A549 (cell line): ENCODE measurements around the gene FAM107B. TPM values are rescaled to one million over a fixed set of nuclear protein-coding genes. Genes with fewer than 3 reads are reported as not detected.

Source experiments
- ATAC-seq, 2 experiments: fragments of 200-7000 bp in 1 of 2; fragments of >200 bp in 1 of 2; cut with Nextera tagmentation in 1 of 2; cut with Tn5 transposase in 1 of 2; 3 replicates each; pipeline versions ENCODE4 v1.8.0 to v1.9.1; 2018 to 2020; ENCODE audit warnings: mild to moderate bottlenecking in 1 of 2, moderate library complexity in 1 of 2
- CTCF ChIA-PET: fragments of 300-600 bp; sonication (Branson Sonifier 250); formaldehyde crosslinking; extraction: SDS; loops from one replicate; lab custom pipeline; 2021; ENCODE audit warnings: antibody characterized with exemption, inconsistent platforms; lab: Yijun Ruan, JAX
- POLR2A ChIA-PET: fragments of 350-600 bp; formaldehyde crosslinking; extraction: SDS; loops from one replicate; lab custom pipeline; 2021; ENCODE audit warnings: antibody characterized with exemption, inconsistent platforms; lab: Yijun Ruan, JAX
- DNase-seq, 2 experiments: peaks; one replicate each; pipeline versions ENCODE4 v3.0.0 to v3.0.0-alpha.2; 2011 to 2016; ENCODE audit warnings: low read depth in 1 of 2, low spot score in 1 of 2
- FAIRE-seq: peaks from 2 replicates; lab custom pipeline; 2011; peaks lifted over from hg19 to GRCh38; lab: Jason Lieb, UNC
- H3K27ac ChIP-seq, 2 experiments: fragments of >200 bp; sonication (Bioruptor Twin); formaldehyde crosslinking; 3 replicates each; pipeline ENCODE4 v1.5.1; 2016 to 2017
- H3K4me1 ChIP-seq: fragments of >200 bp; sonication (Bioruptor Twin); formaldehyde crosslinking; 3 replicates; pipeline ENCODE4 v1.6.1; 2016
- H3K4me2 ChIP-seq: fragments of >200 bp; sonication (Bioruptor Twin); formaldehyde crosslinking; 3 replicates; pipeline ENCODE4 v1.6.1; 2016
- H3K4me3 ChIP-seq: fragments of >200 bp; sonication (Bioruptor Twin); formaldehyde crosslinking; 3 replicates; pipeline ENCODE4 v1.5.1; 2016
- H3K9me3 ChIP-seq: fragments of >200 bp; sonication (Bioruptor Twin); formaldehyde crosslinking; 3 replicates; pipeline ENCODE4 v1.6.1; 2016
- BCL3 ChIP-seq: fragments of >200 bp; sonication (Bioruptor Twin); formaldehyde crosslinking; IDR thresholded peaks from 3 replicates; pipeline ENCODE4 v1.6.1; 2016
- BHLHE40 ChIP-seq: IDR thresholded peaks from 2 replicates; pipeline ENCODE4 v1.6.1; 2012; ENCODE audit warnings: low read depth, low read length, inconsistent platforms
- CEBPB ChIP-seq, 2 experiments: fragments of >200 bp in 1 of 2; sonication (Bioruptor Twin) in 1 of 2; formaldehyde crosslinking in 1 of 2; IDR thresholded peaks; 2 replicates each; pipeline ENCODE4 v1.6.1; 2012 to 2016
- CHD4 ChIP-seq: fragments of 200-600 bp; sonication (generic); IDR thresholded peaks from 2 replicates; pipeline ENCODE4 v1.6.1; 2016; ENCODE audit warnings: antibody characterized with exemption, mild to moderate bottlenecking, borderline replicate concordance
- E2F6 ChIP-seq: IDR thresholded peaks from 2 replicates; pipeline ENCODE4 v1.6.1; 2012; ENCODE audit warnings: low read depth, borderline replicate concordance
- EHF ChIP-seq: fragments of 250-450 bp; sonication (Bioruptor Pico); IDR thresholded peaks from 2 replicates; pipeline ENCODE4 v1.5.0; 2020; ENCODE audit warnings: mild to moderate bottlenecking
- EHMT2 ChIP-seq: fragments of 200-600 bp; sonication (generic); IDR thresholded peaks from 2 replicates; pipeline ENCODE4 v1.6.1; 2016; ENCODE audit warnings: antibody characterized with exemption, low read depth, mild to moderate bottlenecking, moderate library complexity
- EP300 ChIP-seq, 2 experiments: fragments of >200 bp; sonication (Bioruptor Twin); formaldehyde crosslinking; IDR thresholded peaks; 2 replicates in 1 of 2; 3 replicates in 1 of 2; pipeline ENCODE4 v1.6.1; 2016 to 2017
- ESRRA ChIP-seq: fragments of 150-350 bp; IDR thresholded peaks from 2 replicates; pipeline ENCODE4 v1.6.1; 2014; ENCODE audit warnings: mild to moderate bottlenecking, low read length, borderline replicate concordance
- FOSL2 ChIP-seq, 2 experiments: fragments of 450-650 bp in 1 of 2; fragments of >200 bp in 1 of 2; sonication (Bioruptor Twin) in 1 of 2; formaldehyde crosslinking; IDR thresholded peaks; 2 replicates each; pipeline versions ENCODE4 v1.5.0 to v1.6.1; 2016 to 2020; ENCODE audit warnings: mild to moderate bottlenecking in 1 of 2, moderate library complexity in 1 of 2
- GATA3 ChIP-seq: IDR thresholded peaks from 2 replicates; pipeline ENCODE4 v1.6.1; 2012; ENCODE audit warnings: borderline replicate concordance
- HES2 ChIP-seq: fragments of >200 bp; sonication (Bioruptor Twin); formaldehyde crosslinking; IDR thresholded peaks from 2 replicates; pipeline ENCODE4 v1.6.1; 2016
- HOXB13 ChIP-seq: fragments of 250-450 bp; sonication (Bioruptor Pico); IDR thresholded peaks from 2 replicates; pipeline ENCODE4 v1.5.0; 2020; ENCODE audit warnings: low read depth, mild to moderate bottlenecking, moderate library complexity
- HOXB5 ChIP-seq: fragments of 250-450 bp; sonication (Bioruptor Pico); IDR thresholded peaks from 2 replicates; pipeline ENCODE4 v1.5.0; 2020; ENCODE audit warnings: mild to moderate bottlenecking, moderate library complexity
- JUNB ChIP-seq: fragments of >200 bp; sonication (Bioruptor Twin); formaldehyde crosslinking; IDR thresholded peaks from 2 replicates; pipeline ENCODE4 v1.6.1; 2016
- KDM5A ChIP-seq: fragments of 200-600 bp; sonication (generic); IDR thresholded peaks from 2 replicates; pipeline ENCODE4 v1.6.1; 2016; ENCODE audit warnings: antibody characterized with exemption, mild to moderate bottlenecking
- MAFK ChIP-seq: fragments of 450-650 bp; IDR thresholded peaks from 2 replicates; pipeline ENCODE4 v1.6.1; 2014; ENCODE audit not compliant: partially characterized antibody
- NFE2L2 ChIP-seq: fragments of 150-350 bp; conservative IDR thresholded peaks from 2 replicates; pipeline ENCODE4 v1.6.1; 2014; ENCODE audit warnings: low read length
- NPAS2 ChIP-seq: fragments of 250-450 bp; sonication (Bioruptor Pico); IDR thresholded peaks from 2 replicates; pipeline ENCODE4 v1.8.0; 2022; ENCODE audit warnings: mild to moderate bottlenecking, moderate library complexity, borderline replicate concordance
- NR3C1 ChIP-seq: fragments of >200 bp; sonication (Bioruptor Twin); formaldehyde crosslinking; IDR thresholded peaks from 3 replicates; pipeline ENCODE4 v1.6.1; 2017
- RARB ChIP-seq: fragments of 250-450 bp; sonication (Bioruptor Pico); IDR thresholded peaks from 2 replicates; pipeline ENCODE4 v1.8.0; 2021; ENCODE audit warnings: mild to moderate bottlenecking, moderate library complexity
- RCOR1 ChIP-seq: fragments of 150-350 bp; IDR thresholded peaks from 2 replicates; pipeline ENCODE4 v1.6.1; 2014; ENCODE audit warnings: antibody characterized with exemption, low read length, low read depth
- RFX5 ChIP-seq: fragments of 450-650 bp; IDR thresholded peaks from 2 replicates; pipeline ENCODE4 v1.7.1; 2014; ENCODE audit warnings: antibody characterized with exemption, mild to moderate bottlenecking, moderate library complexity
- RNF2 ChIP-seq: fragments of 200-600 bp; sonication (generic); IDR thresholded peaks from 2 replicates; pipeline ENCODE4 v1.6.1; 2016; ENCODE audit warnings: low read depth, mild to moderate bottlenecking, antibody characterized with exemption, moderate library complexity, borderline replicate concordance
- SMC3 ChIP-seq: fragments of >200 bp; sonication (Bioruptor Twin); formaldehyde crosslinking; IDR thresholded peaks from 3 replicates; pipeline ENCODE4 v1.6.1; 2018; ENCODE audit warnings: inconsistent platforms
- SREBF2 ChIP-seq: fragments of 450-650 bp; IDR thresholded peaks from 2 replicates; pipeline ENCODE4 v1.6.1; 2014; ENCODE audit warnings: mild to moderate bottlenecking, moderate library complexity
- TFCP2L1 ChIP-seq: fragments of 250-450 bp; sonication (Bioruptor Pico); IDR thresholded peaks from 2 replicates; pipeline ENCODE4 v1.5.0; 2021; ENCODE audit warnings: mild to moderate bottlenecking
- TP53 ChIP-seq: fragments of 250-450 bp; sonication (Bioruptor Pico); IDR thresholded peaks from 2 replicates; pipeline ENCODE4 v1.5.0; 2021; ENCODE audit warnings: mild to moderate bottlenecking, moderate library complexity
- WGBS: methylation state at CpG from one replicate; pipeline ENCODE4 v1.1.6; 2017; ENCODE audit errors: missing lambda C conversion rate; 5-methylcytosine and 5-hydroxymethylcytosine counted together
- polyA plus RNA-seq, 4 experiments: library from polyadenylated mRNA; depleted of rRNA in 3 of 4; stranded (reverse); fragments of >200 nt; fragmentation: RNase III in 1 of 4; extraction: RNeasy Plus Mini Kit Qiagen cat#74134 plus additional on column Dnase treatment in 1 of 4; gene quantifications; 2 replicates in 3 of 4; 3 replicates in 1 of 4; pipeline ENCODE4 v1.2.3, GENCODE V29; 2011 to 2017

The FAM107B gene
- polyA plus RNA-seq, 2 of the 4 experiments (the other 2 are of a cell fraction), result 99.9 to 173 TPM

GRCh38 chr10:14673189-14673861 lies 101.4 kb downstream of the FAM107B start:
- Histone ChIP-seq H3K9me3 (no peaks in the 10 kb centered on the region), H3K4me1 (peaks cover 50% of the 10 kb centered on the region), H3K4me2 (no peak overlapping the region; the same call in 2 of the 3 replicates), H3K4me3 (no peak overlapping the region), H3K27ac (peak overlapping the region in 1 of 2 experiments; percentile 22; a peak in 1 of 6 replicates)
- 87% methylated on average over 9 of the region's 9 CpGs for WGBS
- TF ChIP-seq HOXB5 (CRISPR knock-in tag), result no peak
- no peak for TF ChIP-seq RNF2
- no peak for TF ChIP-seq SREBF2
- no peak for TF ChIP-seq EHMT2
- no peak for TF ChIP-seq MAFK
- TF ChIP-seq KDM5A, result no peak
- no peak for TF ChIP-seq RFX5
- FAIRE-seq, result no peak
- ChIA-PET CTCF (interaction anchor here (1.1 kb wide), 1 partner anchor 149 kb away, joined by 3 read pairs; no protein-coding TSS in a partner anchor), POLR2A (no interaction called here)
- no peak for DNase-seq
- ATAC-seq, result no peak

GRCh38 chr10:14671386-14671831 lies 103.3 kb downstream of the FAM107B start:
- peak overlapping the region; percentile 23 for H3K4me3 ChIP-seq
- ATAC-seq (peak; percentile 88 to 96), DNase-seq (peak; percentile 47 to 73), FAIRE-seq (peak; percentile 56)
- H3K4me2 ChIP-seq, result peak overlapping the region; percentile 76
- WGBS, result 30% methylated on average over 6 of the region's 6 CpGs
- POLR2A ChIA-PET, result interaction anchor here (0.8 to 2.3 kb wide), 5 partner anchors 13 to 149 kb away, joined by 3 to 12 read pairs (median 5); no protein-coding TSS in a partner anchor
- TF ChIP-seq BHLHE40, result 0 out of 2 replicates have a peak, but pooled peaks have one; percentile 20
- no peak for TF ChIP-seq E2F6
- TF ChIP-seq NR3C1, result no peak
- TF ChIP-seq NPAS2, result no peak
- no peak; the same call in 2 of the 3 replicates for TF ChIP-seq SMC3
- H3K9me3 ChIP-seq, result peaks cover 3% of the 10 kb centered on the region; the same call in 1 of the 3 replicates
- peaks cover 50% of the 10 kb centered on the region for H3K4me1 ChIP-seq
- CTCF ChIA-PET, result interaction anchor here (0.6 to 2.0 kb wide), 9 partner anchors 9 to 173 kb away, joined by 3 to 12 read pairs (median 3); partner anchors contain the start of gene FAM107B
- H3K27ac ChIP-seq, result peak overlapping the region; percentile 71 to 87

GRCh38 chr10:14670551-14671240 lies 104.0 kb downstream of the FAM107B start:
- H3K4me1 ChIP-seq, result peaks cover 52% of the 10 kb centered on the region
- H3K9me3 ChIP-seq, result peaks cover 4% of the 10 kb centered on the region; the same call in 1 of the 3 replicates
- H3K4me2 ChIP-seq, result peak overlapping the region; percentile 76
- DNase-seq, result peak; percentile 55 to 80
- ChIA-PET POLR2A (interaction anchor here (0.8 to 2.3 kb wide), 6 partner anchors 12 to 150 kb away, joined by 3 to 12 read pairs (median 5); no protein-coding TSS in a partner anchor), CTCF (interaction anchor here (0.7 to 2.0 kb wide), 7 partner anchors 9 to 153 kb away, joined by 3 to 12 read pairs (median 3); partner anchors contain the start of gene FAM107B)
- WGBS, result 6% methylated on average over 8 of the region's 8 CpGs
- peak overlapping the region; percentile 23 for H3K4me3 ChIP-seq
- H3K27ac ChIP-seq, result peak overlapping the region; percentile 71 to 87
- peak; percentile 86 to 89 for ATAC-seq
- FAIRE-seq, result no peak
- peak; percentile 90; the same call in 2 of the 3 replicates for TF ChIP-seq BCL3
- no peak for TF ChIP-seq BHLHE40
- no peak for TF ChIP-seq ESRRA
- TF ChIP-seq EP300 (IDR thresholded peaks at IDR 0.05), result peak; percentile 82 to 85; a peak in 3 of 5 replicates
- TF ChIP-seq RCOR1, result no peak
- TF ChIP-seq RNF2, result no peak
- peak; percentile 51; the same call in 1 of the 2 replicates for TF ChIP-seq GATA3
- TF ChIP-seq SREBF2, result no peak
- TF ChIP-seq RFX5, result 0 out of 2 replicates have a peak, but pooled peaks have one; percentile 10
- peak; percentile 70 for TF ChIP-seq JUNB
- no peak for TF ChIP-seq EHF (CRISPR knock-in tag)
- TF ChIP-seq NFE2L2, result no peak
- TF ChIP-seq RARB (CRISPR knock-in tag), result no peak
- no peak for TF ChIP-seq FOSL2 (IDR thresholded peaks at IDR 0.05)
- TF ChIP-seq FOSL2 (CRISPR knock-in tag; IDR thresholded peaks at IDR 0.05), result no peak; the same call in none of the 2 replicates
- peak in 1 of 2 experiments; percentile 59; a peak in 2 of 4 replicates for TF ChIP-seq CEBPB (IDR thresholded peaks at IDR 0.05)
- no peak for TF ChIP-seq E2F6
- no peak for TF ChIP-seq TP53 (CRISPR knock-in tag)
- TF ChIP-seq KDM5A, result no peak
- TF ChIP-seq HOXB13, result no peak
- TF ChIP-seq HES2, result peak; percentile 48; the same call in 1 of the 2 replicates
- TF ChIP-seq TFCP2L1 (CRISPR knock-in tag), result no peak
- no peak for TF ChIP-seq CHD4
